Endothelial cell of umbilical vein (primary cell): Measurements from ENCODE around the gene DHX34.

Source experiments
- CTCF ChIP-seq, 2 donors: IDR thresholded peaks; 1 replicate in 1 of 2; 2 replicates in 1 of 2; pipeline ENCODE4 v1.5.1; 2011; ENCODE audit warnings: low read length in 2 of 2, mild to moderate bottlenecking in 2 of 2, moderate library complexity in 2 of 2, control low read depth in 1 of 2, inconsistent platforms in 1 of 2, low read depth in 1 of 2; ENCODE audit not compliant: insufficient read depth in 1 of 2; ENCODE audit errors: extremely low read depth in 1 of 2
- EZH2 ChIP-seq: IDR thresholded peaks from 2 replicates; pipeline ENCODE4 v1.6.1; 2012; ENCODE audit warnings: borderline replicate concordance, low read depth, mild to moderate bottlenecking, moderate library complexity, low read length, inconsistent platforms; ENCODE audit not compliant: severe bottlenecking
- GATA2 ChIP-seq: IDR thresholded peaks from 2 replicates; pipeline ENCODE4 v1.7.0; 2011; ENCODE audit warnings: low read depth, mild to moderate bottlenecking, moderate library complexity, mixed read lengths, low read length; ENCODE audit not compliant: insufficient read length, insufficient read depth
- JUN ChIP-seq: IDR thresholded peaks from 2 replicates; pipeline ENCODE4 v1.6.1; 2011; ENCODE audit warnings: borderline replicate concordance, low read depth; ENCODE audit not compliant: insufficient read length, insufficient read depth
- MAX ChIP-seq: IDR thresholded peaks from 2 replicates; pipeline ENCODE4 v1.6.1; 2011; ENCODE audit not compliant: insufficient read depth, insufficient read length
- MYC ChIP-seq: IDR thresholded peaks from one replicate; pipeline ENCODE4 v1.6.1; 2011; ENCODE audit warnings: mild to moderate bottlenecking, low read depth, low read length
- POLR2A ChIP-seq: IDR thresholded peaks from 2 replicates; pipeline ENCODE4 v1.6.1; 2012; ENCODE audit warnings: low read depth, mild to moderate bottlenecking, control low read depth, low read length
- POLR2AphosphoS5 ChIP-seq: IDR thresholded peaks from 2 replicates; pipeline ENCODE4 v1.6.1; 2012; ENCODE audit warnings: low read depth, mild to moderate bottlenecking, control low read depth, low read length, moderate library complexity; ENCODE audit not compliant: insufficient read depth

- TF ChIP-seq CTCF (IDR thresholded peaks at IDR 0.05; ENCODE audit: extremely low read depth in 1 of 2, insufficient read depth in 1 of 2, low read depth in 1 of 2, low read length in 2 of 2) (no peak), POLR2A (no peak), POLR2AphosphoS5 (no peak), EZH2 (no peak), MAX (no peak), MYC (no peak), GATA2 (no peak), JUN (no peak)
Measured at GRCh38 chr19:47390533-47391488, 41.7 kb downstream of the DHX34 start.
